NCI-H460 (cell line): ENCODE data around the gene FGFRL1. TPM values are rescaled to one million over a fixed set of nuclear protein-coding genes. Genes with fewer than 3 reads are reported as not detected.
"Not testable (repeated sequence)": the region's sequence is repeated elsewhere in the genome, so short reads cannot be mapped to it uniquely, and the experiment has no call there.

Experiments
- DNase-seq: peaks from one replicate; pipeline ENCODE4 v3.0.0-alpha.2; 2016; ENCODE audit warnings: low read depth; ENCODE audit errors: extremely low read depth
- total RNA-seq: library from RNA; depleted of rRNA; stranded (reverse); fragments of >200 nt; shearing (Covaris generic); gene quantifications from 2 replicates; pipeline ENCODE4 v1.2.3, GENCODE V29; 2014

FGFRL1 gene
- total RNA-seq, 1 experiment from 2014 or later: 16.8 TPM

- DNase-seq: peak; percentile 76
Measured at GRCh38 chr4:973431-974397, 37.7 kb upstream of the FGFRL1 start, which contains the start of gene DGKQ. TSS of gene DGKQ (minus strand) at chr4:973569. CDS start at chr4:973482, 87 bp downstream.

- DNase-seq: no peak
Measured at GRCh38 chr4:974668-975067, 36.8 kb upstream of the FGFRL1 start.

- not testable (repeated sequence) for DNase-seq
Measured at GRCh38 chr4:976016-976415, 35.4 kb upstream of the FGFRL1 start.

GRCh38 chr4:978957-979701 lies 32.3 kb upstream of the FGFRL1 start:
- peak; percentile 24 for DNase-seq

- DNase-seq: no peak
Measured at GRCh38 chr4:982291-982690, 29.1 kb upstream of the FGFRL1 start.

- no peak for DNase-seq
Measured at GRCh38 chr4:982814-983213, 28.6 kb upstream of the FGFRL1 start.

GRCh38 chr4:984336-985054 lies 26.9 kb upstream of the FGFRL1 start:
- DNase-seq: no peak

- peak; percentile 46 for DNase-seq
Measured at GRCh38 chr4:985123-985830, 26.1 kb upstream of the FGFRL1 start.

- no peak for DNase-seq
Measured at GRCh38 chr4:986428-986878, 25.0 kb upstream of the FGFRL1 start.

GRCh38 chr4:986879-987623 lies 24.4 kb upstream of the FGFRL1 start, which contains the start of gene IDUA:
TSS of gene IDUA (plus strand) at chr4:987044. CDS start at chr4:987085, 41 bp downstream.
- no peak for DNase-seq

- no peak for DNase-seq
Measured at GRCh38 chr4:987624-988513, 23.6 kb upstream of the FGFRL1 start.

GRCh38 chr4:988726-989721 lies 22.4 kb upstream of the FGFRL1 start:
- no peak for DNase-seq

- DNase-seq: no peak
Measured at GRCh38 chr4:989722-990471, 21.5 kb upstream of the FGFRL1 start.

GRCh38 chr4:990746-991367 lies 20.6 kb upstream of the FGFRL1 start:
- no peak for DNase-seq

GRCh38 chr4:991451-992296 lies 19.8 kb upstream of the FGFRL1 start:
- no peak for DNase-seq
